H9 (cell line): ENCODE data around the gene RCAN3. TPM values are rescaled to one million over a fixed set of nuclear protein-coding genes. Genes with fewer than 3 reads are reported as not detected.
A peak's percentile ranks its signal among the peaks of the same experiment; 100 is the strongest.

ENCODE experiments used
- DNase-seq: peaks from one replicate; pipeline ENCODE4 v3.0.0-alpha.2; 2017
- H2AFZ ChIP-seq: one replicate; pipeline ENCODE4 v1.6.1; 2013; ENCODE audit warnings: mild to moderate bottlenecking, low read length, control low read depth, moderate library complexity
- H2AK5ac ChIP-seq: 2 replicates; pipeline ENCODE4 v1.6.1; 2013; ENCODE audit warnings: low read length, control low read depth, mixed read lengths; ENCODE audit not compliant: insufficient read length
- H2BK120ac ChIP-seq: one replicate; pipeline ENCODE4 v1.6.1; 2013; ENCODE audit warnings: low read depth, mild to moderate bottlenecking, low read length, control low read depth, inconsistent platforms; ENCODE audit not compliant: poor library complexity, severe bottlenecking
- H2BK12ac ChIP-seq: 2 replicates; pipeline ENCODE4 v1.6.1; 2013; ENCODE audit warnings: low read length, control low read depth, mixed read lengths, low read depth; ENCODE audit not compliant: insufficient read length
- H2BK15ac ChIP-seq: 2 replicates; pipeline ENCODE4 v1.6.1; 2013; ENCODE audit warnings: low read depth, low read length, control low read depth
- H2BK20ac ChIP-seq: one replicate; pipeline ENCODE4 v1.6.1; 2013; ENCODE audit warnings: low read depth, mild to moderate bottlenecking, low read length, control low read depth, inconsistent platforms; ENCODE audit not compliant: poor library complexity, severe bottlenecking
- H2BK5ac ChIP-seq: 2 replicates; pipeline ENCODE4 v1.6.1; 2013; ENCODE audit warnings: low read length, control low read depth, mixed read lengths; ENCODE audit not compliant: insufficient read length
- H3K14ac ChIP-seq: 2 replicates; pipeline ENCODE4 v1.6.1; 2013; ENCODE audit warnings: low read length, control low read depth; ENCODE audit not compliant: insufficient read depth
- H3K18ac ChIP-seq: 2 replicates; pipeline ENCODE4 v1.6.1; 2013; ENCODE audit warnings: low read depth, mild to moderate bottlenecking, mixed read lengths, low read length, control low read depth; ENCODE audit not compliant: insufficient read length
- H3K23ac ChIP-seq: 2 replicates; pipeline ENCODE4 v1.6.1; 2013; ENCODE audit warnings: low read length, control low read depth, mixed read lengths, low read depth; ENCODE audit not compliant: insufficient read length
- H3K23me2 ChIP-seq: 2 replicates; pipeline ENCODE4 v1.6.1; 2013; ENCODE audit warnings: low read depth, mild to moderate bottlenecking, mixed read lengths, low read length, control low read depth; ENCODE audit not compliant: insufficient read length, poor library complexity, severe bottlenecking
- H3K27ac ChIP-seq: 2 replicates; pipeline ENCODE4 v1.5.1; 2013; ENCODE audit warnings: low read length, control low read depth, mixed read lengths, low read depth; ENCODE audit not compliant: insufficient read length
- H3K27me3 ChIP-seq: 2 replicates; pipeline ENCODE4 v1.6.1; 2013; ENCODE audit warnings: low read length, control low read depth, inconsistent platforms; ENCODE audit not compliant: insufficient read depth
- H3K4ac ChIP-seq: 2 replicates; pipeline ENCODE4 v1.6.1; 2013; ENCODE audit warnings: low read depth, mild to moderate bottlenecking, control low read depth, inconsistent platforms, low read length, moderate library complexity
- H3K4me1 ChIP-seq: 2 replicates; pipeline ENCODE4 v1.6.1; 2013; ENCODE audit warnings: low read length, control low read depth, inconsistent platforms; ENCODE audit not compliant: insufficient read depth
- H3K4me2 ChIP-seq: 2 replicates; pipeline ENCODE4 v1.6.1; 2013; ENCODE audit warnings: low read length, control low read depth, mixed read lengths; ENCODE audit not compliant: insufficient read length, insufficient read depth
- H3K56ac ChIP-seq: 2 replicates; pipeline ENCODE4 v1.6.1; 2013; ENCODE audit warnings: low read depth, mild to moderate bottlenecking, mixed read lengths, low read length, control low read depth; ENCODE audit not compliant: insufficient read length
- H3K79me1 ChIP-seq: 2 replicates; pipeline ENCODE4 v1.6.1; 2013; ENCODE audit warnings: low read depth, mild to moderate bottlenecking, moderate library complexity, low read length, control low read depth, inconsistent platforms; ENCODE audit not compliant: insufficient read depth, poor library complexity, severe bottlenecking
- H3K79me2 ChIP-seq: 2 replicates; pipeline ENCODE4 v1.6.1; 2013; ENCODE audit warnings: low read length, control low read depth, inconsistent platforms; ENCODE audit not compliant: insufficient read depth
- H3K9ac ChIP-seq: 2 replicates; pipeline ENCODE4 v1.6.1; 2013; ENCODE audit warnings: low read length, control low read depth, mixed read lengths; ENCODE audit not compliant: insufficient read length; ENCODE audit errors: extremely low read depth
- H3K9me3 ChIP-seq: one replicate; pipeline ENCODE4 v1.6.1; 2013; ENCODE audit warnings: low read depth, low read length, inconsistent platforms; ENCODE audit not compliant: control insufficient read depth
- H3T11ph ChIP-seq: one replicate; pipeline ENCODE4 v1.6.1; 2013; ENCODE audit warnings: mild to moderate bottlenecking, low read length, control low read depth, inconsistent platforms
- H4K20me1 ChIP-seq: one replicate; pipeline ENCODE4 v1.6.1; 2013; ENCODE audit not compliant: control insufficient read depth, insufficient read length, insufficient read depth
- H4K5ac ChIP-seq: 2 replicates; pipeline ENCODE4 v1.6.1; 2013; ENCODE audit warnings: low read depth, mild to moderate bottlenecking, mixed read lengths, low read length, control low read depth; ENCODE audit not compliant: insufficient read length
- H4K8ac ChIP-seq: replicated peaks from 2 replicates; pipeline ENCODE4 v1.6.1; 2013; ENCODE audit warnings: low read length, control low read depth, mixed read lengths, low read depth; ENCODE audit not compliant: insufficient read length
- H4K91ac ChIP-seq: 2 replicates; pipeline ENCODE4 v1.6.1; 2013; ENCODE audit warnings: low read depth, mild to moderate bottlenecking, moderate library complexity, mixed read lengths, low read length, control low read depth; ENCODE audit not compliant: insufficient read length
- H3K27ac Mint-ChIP-seq, 3 experiments: 2 replicates in 2 of 3; 3 replicates in 1 of 3; pipeline ENCODE4 v1.8.0; 2020 to 2021; ENCODE audit warnings: mixed read lengths in 3 of 3, mild to moderate bottlenecking in 1 of 3, moderate library complexity in 1 of 3
- H3K27me3 Mint-ChIP-seq: 2 replicates; pipeline ENCODE4 v1.8.0; 2021; ENCODE audit warnings: low read depth, mild to moderate bottlenecking, moderate library complexity, mixed read lengths
- H3K36me3 Mint-ChIP-seq, 3 experiments: 2 replicates in 2 of 3; 3 replicates in 1 of 3; pipeline ENCODE4 v1.8.0; 2020 to 2021; ENCODE audit warnings: low read depth in 3 of 3, mixed read lengths in 3 of 3; ENCODE audit not compliant: insufficient read depth in 1 of 3
- H3K4me1 Mint-ChIP-seq, 2 experiments: 2 replicates each; pipeline ENCODE4 v1.8.0; 2020; ENCODE audit warnings: mixed read lengths in 2 of 2
- H3K4me3 Mint-ChIP-seq, 2 experiments: 2 replicates in 1 of 2; 3 replicates in 1 of 2; pipeline ENCODE4 v1.8.0; 2020 to 2021; ENCODE audit warnings: mild to moderate bottlenecking in 2 of 2, mixed read lengths in 2 of 2, moderate library complexity in 1 of 2
- H3K9me3 Mint-ChIP-seq, 2 experiments: 2 replicates in 1 of 2; 3 replicates in 1 of 2; pipeline ENCODE4 v1.8.0; 2020; ENCODE audit warnings: mild to moderate bottlenecking in 2 of 2, mixed read lengths in 2 of 2, moderate library complexity in 1 of 2
- WGBS: extraction: QIAGEN DNeasy Blood & Tissue Kit; methylation state at CpG from one replicate; pipeline ENCODE4 v1.1.7; 2013; ENCODE audit warnings: missing lambda C conversion rate, low lambda C conversion rate, mixed read lengths; ENCODE audit not compliant: insufficient read length; ENCODE audit errors: extremely low coverage; 5-methylcytosine and 5-hydroxymethylcytosine counted together
- total RNA-seq: library from RNA; stranded (reverse); gene quantifications from 2 replicates; pipeline ENCODE4 v1.2.1, GENCODE V29; 2021
- TF ChIP-seq, protein P1 (sequence below): fragments of 200-600 bp; sonication (generic); conservative IDR thresholded peaks from 3 replicates; pipeline ENCODE4 v1.8.0; 2021; ENCODE audit warnings: antibody characterized with exemption, mild to moderate bottlenecking

The RCAN3 gene
- total RNA-seq, 1 experiment from 2014 or later: 13.0 TPM

- no peak overlapping the region for H3K4ac ChIP-seq
- no peaks in the 10 kb centered on the region for H3K9me3 Mint-ChIP-seq
- H4K20me1 ChIP-seq: no peaks in the 10 kb centered on the region
- no peak overlapping the region for H3K18ac ChIP-seq
- H3K23ac ChIP-seq: no peak overlapping the region
- H2BK12ac ChIP-seq: no peak overlapping the region
- no peak overlapping the region for H3T11ph ChIP-seq
- H4K91ac ChIP-seq: no peak overlapping the region
- H3K27me3 Mint-ChIP-seq: no peaks in the 10 kb centered on the region
- no peak overlapping the region for H3K56ac ChIP-seq
- no peaks in the 10 kb centered on the region for H3K9me3 ChIP-seq
- H2AK5ac ChIP-seq: no peak overlapping the region
- no peak overlapping the region for H4K5ac ChIP-seq
- H4K8ac ChIP-seq: no peak overlapping the region
- no peak overlapping the region; a peak in 1 of 5 replicates for H3K4me3 Mint-ChIP-seq
- no peaks in the 10 kb centered on the region for H3K79me2 ChIP-seq
- no peak overlapping the region for H2BK5ac ChIP-seq
- no peak overlapping the region for H3K27ac ChIP-seq
- H3K14ac ChIP-seq: no peak overlapping the region
- no peak overlapping the region for H2BK120ac ChIP-seq
- no peak overlapping the region for H2BK20ac ChIP-seq
- no peaks in the 10 kb centered on the region for H3K79me1 ChIP-seq
- TF ChIP-seq, protein P1, sequence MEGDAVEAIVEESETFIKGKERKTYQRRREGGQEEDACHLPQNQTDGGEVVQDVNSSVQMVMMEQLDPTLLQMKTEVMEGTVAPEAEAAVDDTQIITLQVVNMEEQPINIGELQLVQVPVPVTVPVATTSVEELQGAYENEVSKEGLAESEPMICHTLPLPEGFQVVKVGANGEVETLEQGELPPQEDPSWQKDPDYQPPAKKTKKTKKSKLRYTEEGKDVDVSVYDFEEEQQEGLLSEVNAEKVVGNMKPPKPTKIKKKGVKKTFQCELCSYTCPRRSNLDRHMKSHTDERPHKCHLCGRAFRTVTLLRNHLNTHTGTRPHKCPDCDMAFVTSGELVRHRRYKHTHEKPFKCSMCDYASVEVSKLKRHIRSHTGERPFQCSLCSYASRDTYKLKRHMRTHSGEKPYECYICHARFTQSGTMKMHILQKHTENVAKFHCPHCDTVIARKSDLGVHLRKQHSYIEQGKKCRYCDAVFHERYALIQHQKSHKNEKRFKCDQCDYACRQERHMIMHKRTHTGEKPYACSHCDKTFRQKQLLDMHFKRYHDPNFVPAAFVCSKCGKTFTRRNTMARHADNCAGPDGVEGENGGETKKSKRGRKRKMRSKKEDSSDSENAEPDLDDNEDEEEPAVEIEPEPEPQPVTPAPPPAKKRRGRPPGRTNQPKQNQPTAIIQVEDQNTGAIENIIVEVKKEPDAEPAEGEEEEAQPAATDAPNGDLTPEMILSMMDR: no peak
- no peak overlapping the region for H3K9ac ChIP-seq
- WGBS: no CpG with 5 or more reads among the region's 7 CpGs
- H3K27me3 ChIP-seq: no peaks in the 10 kb centered on the region
- no peaks in the 10 kb centered on the region for H3K23me2 ChIP-seq
- H2AFZ ChIP-seq: no peak overlapping the region
- no peak for DNase-seq
- H3K4me1 Mint-ChIP-seq: peaks cover 24 to 36% of the 10 kb centered on the region in 2 experiments
- H3K27ac Mint-ChIP-seq: peak overlapping the region in 1 of 3 experiments; percentile 40; a peak in 2 of 7 replicates
- H3K4me1 ChIP-seq: no peaks in the 10 kb centered on the region; the same call in 1 of the 2 replicates
- peaks cover 0 to 5% (median 0%) of the 10 kb centered on the region in 3 experiments; a peak in 4 of 7 replicates for H3K36me3 Mint-ChIP-seq
- H2BK15ac ChIP-seq: no peak overlapping the region
- H3K4me2 ChIP-seq: no peak overlapping the region
Observed at GRCh38 chr1:24540906-24541710, 38.5 kb downstream of the RCAN3 start.
